Mesenchymal stem cell (in vitro differentiated cells and primary cell): ENCODE measurements around the gene PCSK7.
"Not testable (repeated sequence)": the region's sequence is repeated elsewhere in the genome, so short reads cannot be mapped to it uniquely, and the experiment has no call there.

Experiments
- DNase-seq: peaks from one replicate; pipeline ENCODE4 v3.0.0-alpha.2; 2013
- H2AFZ ChIP-seq: one replicate; pipeline ENCODE4 v1.6.1; 2013; ENCODE audit warnings: low read depth, mild to moderate bottlenecking, control low read depth, inconsistent platforms, low read length, moderate library complexity
- H2AK5ac ChIP-seq: 2 replicates; pipeline ENCODE4 v1.6.1; 2013; ENCODE audit warnings: low read length, moderate library complexity, mild to moderate bottlenecking, inconsistent platforms; ENCODE audit not compliant: severe bottlenecking
- H2BK120ac ChIP-seq: one replicate; pipeline ENCODE4 v1.6.1; 2013; ENCODE audit warnings: low read depth, mild to moderate bottlenecking, inconsistent platforms, low read length, moderate library complexity
- H2BK12ac ChIP-seq, 2 experiments: one replicate each; pipeline ENCODE4 v1.6.1; 2013; ENCODE audit warnings: inconsistent platforms in 2 of 2, low read length in 2 of 2, mild to moderate bottlenecking in 2 of 2, moderate library complexity in 2 of 2, control low read depth in 1 of 2
- H2BK15ac ChIP-seq: one replicate; pipeline ENCODE4 v1.6.1; 2013; ENCODE audit warnings: mild to moderate bottlenecking, low read depth, inconsistent platforms; ENCODE audit not compliant: poor library complexity, severe bottlenecking
- H2BK5ac ChIP-seq: 2 replicates; pipeline ENCODE4 v1.6.1; 2013; ENCODE audit warnings: low read depth, mild to moderate bottlenecking, low read length, control low read depth, inconsistent platforms; ENCODE audit not compliant: poor library complexity, severe bottlenecking
- H3K14ac ChIP-seq, 2 experiments: one replicate each; pipeline ENCODE4 v1.6.1; 2013; ENCODE audit warnings: inconsistent platforms in 2 of 2, low read length in 2 of 2, control low read depth in 1 of 2, mild to moderate bottlenecking in 1 of 2, moderate library complexity in 1 of 2
- H3K18ac ChIP-seq, 2 experiments: one replicate each; pipeline ENCODE4 v1.6.1; 2013; ENCODE audit warnings: inconsistent platforms in 2 of 2, low read length in 2 of 2, control low read depth in 1 of 2, low read depth in 1 of 2, mild to moderate bottlenecking in 1 of 2
- H3K23ac ChIP-seq, 2 experiments: one replicate each; pipeline ENCODE4 v1.6.1; 2013; ENCODE audit warnings: inconsistent platforms in 2 of 2, low read length in 2 of 2, mild to moderate bottlenecking in 2 of 2, moderate library complexity in 2 of 2, control low read depth in 1 of 2
- H3K27ac ChIP-seq: 2 replicates; pipeline ENCODE4 v1.5.1; 2013; ENCODE audit warnings: mild to moderate bottlenecking, moderate library complexity, low read length, control low read depth, inconsistent platforms; ENCODE audit not compliant: poor library complexity, severe bottlenecking
- H3K27me3 ChIP-seq, 2 experiments: 2 replicates each; pipeline versions ENCODE4 v1.6.1 to v1.7.0; 2013; ENCODE audit warnings: low read length in 2 of 2, mild to moderate bottlenecking in 2 of 2, moderate library complexity in 2 of 2, control low read depth in 1 of 2, inconsistent platforms in 1 of 2; ENCODE audit not compliant: control insufficient read depth in 1 of 2, insufficient read depth in 1 of 2
- H3K36me3 ChIP-seq, 2 experiments: 2 replicates each; pipeline versions ENCODE4 v1.6.1 to v1.7.0; 2013; ENCODE audit warnings: low read length in 2 of 2, control low read depth in 1 of 2, inconsistent platforms in 1 of 2, low read depth in 1 of 2, mild to moderate bottlenecking in 1 of 2; ENCODE audit not compliant: insufficient read depth in 2 of 2, control insufficient read depth in 1 of 2
- H3K4ac ChIP-seq, 2 experiments: one replicate each; pipeline ENCODE4 v1.6.1; 2013; ENCODE audit warnings: inconsistent platforms in 2 of 2, low read length in 2 of 2, mild to moderate bottlenecking in 2 of 2, moderate library complexity in 2 of 2, control low read depth in 1 of 2, low read depth in 1 of 2
- H3K4me1 ChIP-seq: 2 replicates; pipeline ENCODE4 v1.6.1; 2013; ENCODE audit warnings: low read depth, low read length, control low read depth; ENCODE audit not compliant: control insufficient read depth, insufficient read depth
- H3K4me2 ChIP-seq: 2 replicates; pipeline ENCODE4 v1.6.1; 2013; ENCODE audit warnings: low read length, mild to moderate bottlenecking, inconsistent platforms; ENCODE audit not compliant: poor library complexity, severe bottlenecking
- H3K4me3 ChIP-seq, 2 experiments: 2 replicates each; pipeline versions ENCODE4 v1.5.1 to v1.7.0; 2013; ENCODE audit warnings: low read length in 2 of 2, mild to moderate bottlenecking in 2 of 2, control low read depth in 1 of 2, low read depth in 1 of 2; ENCODE audit not compliant: insufficient read depth in 1 of 2
- H3K79me1 ChIP-seq: replicated peaks from 2 replicates; pipeline ENCODE4 v1.6.1; 2013; ENCODE audit warnings: mild to moderate bottlenecking, control low read depth, low read length, inconsistent platforms; ENCODE audit not compliant: poor library complexity, severe bottlenecking
- H3K9ac ChIP-seq: 2 replicates; pipeline ENCODE4 v1.7.0; 2013; ENCODE audit warnings: mild to moderate bottlenecking, low read length, moderate library complexity
- H3K9me3 ChIP-seq: 2 replicates; pipeline ENCODE4 v1.7.0; 2013; ENCODE audit warnings: mild to moderate bottlenecking, low read length; ENCODE audit not compliant: control insufficient read depth
- H4K8ac ChIP-seq: one replicate; pipeline ENCODE4 v1.6.1; 2013; ENCODE audit warnings: inconsistent platforms, mild to moderate bottlenecking, low read length, moderate library complexity
- H4K91ac ChIP-seq: one replicate; pipeline ENCODE4 v1.6.1; 2013; ENCODE audit warnings: mild to moderate bottlenecking, low read length, inconsistent platforms
- WGBS: methylation state at CpG from one replicate; pipeline ENCODE4 v1.1.7; 2013; ENCODE audit warnings: mixed read lengths; 5-methylcytosine and 5-hydroxymethylcytosine counted together

PCSK7 gene

DNA sequence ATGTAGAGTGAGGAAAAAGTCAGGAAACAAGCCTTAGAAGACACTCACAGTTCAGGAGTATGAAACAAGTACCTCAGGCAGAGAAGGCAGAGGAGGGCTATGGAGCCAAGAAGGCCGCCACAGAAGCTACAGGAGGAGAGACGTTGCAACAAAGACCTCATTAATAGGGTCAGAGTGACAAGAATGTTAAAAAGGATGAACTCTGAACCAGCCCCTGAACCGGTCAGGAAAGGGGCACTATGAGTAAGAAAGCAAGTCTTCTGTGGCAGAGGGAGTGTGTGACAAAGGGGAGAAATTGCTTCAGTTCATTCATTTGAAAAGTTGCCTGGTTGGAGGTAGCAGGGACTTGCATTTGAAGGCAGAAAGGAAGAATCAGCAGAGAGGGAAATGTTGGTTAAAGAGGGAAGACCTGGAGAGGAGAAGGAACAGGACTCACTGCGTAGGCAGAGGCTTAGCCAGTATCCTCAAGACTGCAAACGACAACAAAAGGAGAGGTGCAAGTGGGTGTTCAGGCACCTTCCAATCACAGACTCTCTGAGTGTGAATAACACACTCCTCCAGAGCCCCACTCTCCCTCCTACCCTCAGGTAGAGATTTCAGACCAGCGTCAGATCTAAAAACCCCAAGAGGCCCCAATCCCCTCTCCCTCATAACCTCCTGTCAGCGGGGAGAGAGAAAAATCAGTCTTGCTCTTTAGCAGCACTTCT lies 17.3 kb downstream of the PCSK7 start:
- DNase-seq: no peak

DNA sequence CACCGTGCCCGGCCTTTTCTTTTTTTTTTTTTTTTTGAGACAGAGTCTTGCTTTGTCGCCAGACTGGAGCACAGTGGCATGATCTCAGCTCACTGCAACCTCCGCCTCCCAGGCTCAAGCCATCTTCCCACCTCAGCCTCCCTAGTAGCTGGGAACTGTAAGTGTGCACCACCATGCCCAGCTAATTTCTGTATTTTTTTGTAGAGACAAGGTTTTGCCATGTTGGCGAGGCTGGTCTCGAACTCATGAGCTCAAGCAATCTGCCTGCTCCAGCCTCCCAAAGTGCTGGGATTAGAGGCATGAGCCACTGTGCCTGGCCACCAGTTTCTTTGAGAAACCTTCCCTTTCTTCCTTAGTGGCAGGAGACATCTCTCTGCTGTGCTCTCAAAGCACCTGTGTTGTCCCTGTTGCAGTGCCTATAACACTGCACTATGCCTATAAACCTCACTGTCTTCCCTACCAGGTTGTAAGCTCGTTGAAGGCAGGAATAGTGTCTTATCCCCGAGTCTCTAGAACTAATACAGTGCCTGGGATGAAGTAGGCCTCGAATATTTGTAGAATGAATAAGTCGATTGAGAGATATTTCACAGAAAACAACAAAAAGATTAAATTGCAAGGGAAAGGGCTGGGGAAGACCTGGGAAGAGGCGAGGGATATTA lies 19.0 kb downstream of the PCSK7 start:
- no peak overlapping the region for H3K9ac ChIP-seq
- H3K27me3 ChIP-seq: no peaks in the 10 kb centered on the region
- H2BK12ac ChIP-seq: no peak overlapping the region
- H4K91ac ChIP-seq: no peak overlapping the region
- no peak overlapping the region for H3K4me2 ChIP-seq
- no peak overlapping the region for H3K18ac ChIP-seq
- no peak overlapping the region for H2AFZ ChIP-seq
- H3K4me1 ChIP-seq: peaks cover 3% of the 10 kb centered on the region
- H3K14ac ChIP-seq: no peak overlapping the region
- no peak overlapping the region for H4K8ac ChIP-seq
- H2BK120ac ChIP-seq: no peak overlapping the region
- H3K4ac ChIP-seq: no peak overlapping the region
- H2AK5ac ChIP-seq: no peak overlapping the region
- 97% methylated on average over 10 of the region's 11 CpGs for WGBS
- no peak overlapping the region for H3K27ac ChIP-seq
- no peaks in the 10 kb centered on the region for H3K9me3 ChIP-seq
- H2BK5ac ChIP-seq: no peak overlapping the region
- no peak for DNase-seq
- H3K23ac ChIP-seq: no peak overlapping the region
- no peak overlapping the region for H3K4me3 ChIP-seq
- H3K36me3 ChIP-seq: peaks cover 24 to 56% of the 10 kb centered on the region in 2 experiments
- H2BK15ac ChIP-seq: no peak overlapping the region
- H3K79me1 ChIP-seq: no peaks in the 10 kb centered on the region

More for the DNA sequence above, 17.3 kb downstream of the PCSK7 start:
- Histone ChIP-seq H2BK5ac (no peak overlapping the region), H3K79me1 (no peaks in the 10 kb centered on the region), H3K36me3 (peaks cover 38 to 74% of the 10 kb centered on the region in 2 experiments), H3K9ac (no peak overlapping the region), H4K8ac (no peak overlapping the region), H2BK120ac (no peak overlapping the region), H2BK15ac (no peak overlapping the region), H2AFZ (no peak overlapping the region), H3K18ac (no peak overlapping the region), H2AK5ac (no peak overlapping the region), H3K4ac (no peak overlapping the region), H3K14ac (no peak overlapping the region), H3K4me3 (no peak overlapping the region), H4K91ac (no peak overlapping the region), H2BK12ac (no peak overlapping the region), H3K27me3 (no peaks in the 10 kb centered on the region), H3K4me1 (peaks cover 3% of the 10 kb centered on the region), H3K4me2 (no peak overlapping the region), H3K9me3 (no peaks in the 10 kb centered on the region), H3K27ac (no peak overlapping the region), H3K23ac (no peak overlapping the region)
- 91% methylated on average over 7 of the region's 7 CpGs for WGBS

DNA sequence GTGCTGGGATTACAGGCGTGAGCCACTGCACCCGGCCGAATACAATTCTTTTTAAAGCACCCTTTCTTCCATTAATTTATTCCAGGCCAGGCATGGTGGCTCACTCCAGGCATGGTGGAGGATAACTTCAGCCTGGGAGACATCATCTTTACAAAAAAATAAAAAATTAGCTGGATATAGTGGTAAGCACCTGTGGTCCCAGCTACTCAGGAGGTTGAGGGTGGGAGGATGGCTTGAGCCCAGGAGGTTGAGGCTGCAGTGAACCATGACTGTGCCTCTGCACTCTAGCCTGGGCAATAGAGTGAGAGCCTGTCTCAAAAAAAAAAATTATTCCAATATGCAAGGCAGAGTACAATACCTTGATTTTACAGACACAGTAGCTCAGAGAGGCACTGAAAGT lies 21.3 kb downstream of the PCSK7 start:
- Histone ChIP-seq H2BK120ac (no peak overlapping the region), H3K4ac (no peak overlapping the region), H3K79me1 (no peaks in the 10 kb centered on the region), H3K9ac (no peak overlapping the region), H3K27ac (no peak overlapping the region), H2BK12ac (no peak overlapping the region), H3K4me1 (peaks cover 6% of the 10 kb centered on the region), H4K91ac (no peak overlapping the region), H3K4me3 (no peak overlapping the region), H3K4me2 (no peak overlapping the region), H2BK5ac (no peak overlapping the region), H3K18ac (no peak overlapping the region), H2AK5ac (no peak overlapping the region), H4K8ac (no peak overlapping the region), H3K36me3 (peaks cover 19 to 38% of the 10 kb centered on the region in 2 experiments), H3K14ac (no peak overlapping the region), H3K23ac (no peak overlapping the region), H2BK15ac (no peak overlapping the region), H2AFZ (no peak overlapping the region), H3K9me3 (no peaks in the 10 kb centered on the region), H3K27me3 (no peaks in the 10 kb centered on the region)
- 100% methylated on average over 3 of the region's 3 CpGs for WGBS
- no peak for DNase-seq

DNA sequence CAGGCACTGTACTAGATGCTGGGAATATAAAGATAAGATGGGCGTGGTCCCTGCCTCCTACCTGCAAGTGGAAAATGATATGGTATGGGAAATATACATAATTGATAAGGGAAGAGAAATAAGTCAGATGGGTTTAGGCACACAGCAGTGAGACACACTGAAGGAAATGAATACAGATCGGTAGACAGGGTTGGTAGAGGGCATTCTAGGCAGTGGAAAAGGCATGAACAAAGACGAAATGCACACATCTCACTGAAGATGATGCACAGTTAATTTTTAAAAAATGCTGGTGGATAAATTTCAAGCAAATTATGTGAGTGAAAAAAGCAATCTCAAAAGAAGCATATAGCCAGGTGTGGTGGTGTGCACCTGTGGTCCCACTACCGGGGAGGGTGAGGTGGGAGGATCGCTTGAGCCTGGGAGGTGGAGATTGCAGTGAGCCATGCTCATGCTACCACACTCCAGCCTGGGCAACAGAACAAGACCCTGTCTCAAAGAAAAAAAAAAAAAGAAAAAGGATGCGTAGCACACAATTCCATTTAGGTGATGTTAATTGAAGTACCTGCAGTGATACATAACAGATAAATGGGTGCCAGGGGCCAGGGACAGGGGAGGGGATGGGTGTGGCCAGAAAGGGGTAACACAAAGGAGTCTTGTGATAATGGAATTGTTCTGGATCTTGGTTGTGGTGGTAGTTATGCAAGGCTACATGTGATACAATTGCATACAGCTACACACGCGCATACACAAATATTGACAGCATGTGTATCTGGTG lies 22.3 kb downstream of the PCSK7 start:
- H3K79me1 ChIP-seq, DNase-seq, H3K27ac ChIP-seq, H2AFZ ChIP-seq, H2BK120ac ChIP-seq, H4K91ac ChIP-seq, H3K4ac ChIP-seq, H3K4me3 ChIP-seq, H3K23ac ChIP-seq, H3K14ac ChIP-seq, H2BK12ac ChIP-seq, H3K27me3 ChIP-seq, H3K18ac ChIP-seq, H2BK15ac ChIP-seq, H3K9ac ChIP-seq, H4K8ac ChIP-seq, H2AK5ac ChIP-seq, H3K9me3 ChIP-seq, H2BK5ac ChIP-seq, H3K4me2 ChIP-seq: not testable (repeated sequence)
- H3K4me1 ChIP-seq: peaks cover 12% of the 10 kb centered on the region
- 96% methylated on average over 5 of the region's 8 CpGs for WGBS
- H3K36me3 ChIP-seq: peaks cover 25 to 41% of the 10 kb centered on the region in 2 experiments
